Mesenchymal stem cell (in vitro differentiated cells and primary cell): ENCODE data around the gene CDH4.

ENCODE experiments used
- DNase-seq: peaks from one replicate; pipeline ENCODE4 v3.0.0-alpha.2; 2013
- H2AFZ ChIP-seq: one replicate; pipeline ENCODE4 v1.6.1; 2013; ENCODE audit warnings: low read depth, mild to moderate bottlenecking, control low read depth, inconsistent platforms, low read length, moderate library complexity
- H2AK5ac ChIP-seq: 2 replicates; pipeline ENCODE4 v1.6.1; 2013; ENCODE audit warnings: low read length, moderate library complexity, mild to moderate bottlenecking, inconsistent platforms; ENCODE audit not compliant: severe bottlenecking
- H2BK120ac ChIP-seq: one replicate; pipeline ENCODE4 v1.6.1; 2013; ENCODE audit warnings: low read depth, mild to moderate bottlenecking, inconsistent platforms, low read length, moderate library complexity
- H2BK12ac ChIP-seq, 2 experiments: one replicate each; pipeline ENCODE4 v1.6.1; 2013; ENCODE audit warnings: inconsistent platforms in 2 of 2, low read length in 2 of 2, mild to moderate bottlenecking in 2 of 2, moderate library complexity in 2 of 2, control low read depth in 1 of 2
- H2BK15ac ChIP-seq: one replicate; pipeline ENCODE4 v1.6.1; 2013; ENCODE audit warnings: mild to moderate bottlenecking, low read depth, inconsistent platforms; ENCODE audit not compliant: poor library complexity, severe bottlenecking
- H2BK5ac ChIP-seq: 2 replicates; pipeline ENCODE4 v1.6.1; 2013; ENCODE audit warnings: low read depth, mild to moderate bottlenecking, low read length, control low read depth, inconsistent platforms; ENCODE audit not compliant: poor library complexity, severe bottlenecking
- H3K14ac ChIP-seq, 2 experiments: one replicate each; pipeline ENCODE4 v1.6.1; 2013; ENCODE audit warnings: inconsistent platforms in 2 of 2, low read length in 2 of 2, control low read depth in 1 of 2, mild to moderate bottlenecking in 1 of 2, moderate library complexity in 1 of 2
- H3K18ac ChIP-seq, 2 experiments: one replicate each; pipeline ENCODE4 v1.6.1; 2013; ENCODE audit warnings: inconsistent platforms in 2 of 2, low read length in 2 of 2, control low read depth in 1 of 2, low read depth in 1 of 2, mild to moderate bottlenecking in 1 of 2
- H3K23ac ChIP-seq, 2 experiments: one replicate each; pipeline ENCODE4 v1.6.1; 2013; ENCODE audit warnings: inconsistent platforms in 2 of 2, low read length in 2 of 2, mild to moderate bottlenecking in 2 of 2, moderate library complexity in 2 of 2, control low read depth in 1 of 2
- H3K27ac ChIP-seq: 2 replicates; pipeline ENCODE4 v1.5.1; 2013; ENCODE audit warnings: mild to moderate bottlenecking, moderate library complexity, low read length, control low read depth, inconsistent platforms; ENCODE audit not compliant: poor library complexity, severe bottlenecking
- H3K27me3 ChIP-seq, 2 experiments: 2 replicates each; pipeline versions ENCODE4 v1.6.1 to v1.7.0; 2013; ENCODE audit warnings: low read length in 2 of 2, mild to moderate bottlenecking in 2 of 2, moderate library complexity in 2 of 2, control low read depth in 1 of 2, inconsistent platforms in 1 of 2; ENCODE audit not compliant: control insufficient read depth in 1 of 2, insufficient read depth in 1 of 2
- H3K36me3 ChIP-seq, 2 experiments: 2 replicates each; pipeline versions ENCODE4 v1.6.1 to v1.7.0; 2013; ENCODE audit warnings: low read length in 2 of 2, control low read depth in 1 of 2, inconsistent platforms in 1 of 2, low read depth in 1 of 2, mild to moderate bottlenecking in 1 of 2; ENCODE audit not compliant: insufficient read depth in 2 of 2, control insufficient read depth in 1 of 2
- H3K4ac ChIP-seq, 2 experiments: one replicate each; pipeline ENCODE4 v1.6.1; 2013; ENCODE audit warnings: inconsistent platforms in 2 of 2, low read length in 2 of 2, mild to moderate bottlenecking in 2 of 2, moderate library complexity in 2 of 2, control low read depth in 1 of 2, low read depth in 1 of 2
- H3K4me1 ChIP-seq: 2 replicates; pipeline ENCODE4 v1.6.1; 2013; ENCODE audit warnings: low read depth, low read length, control low read depth; ENCODE audit not compliant: control insufficient read depth, insufficient read depth
- H3K4me2 ChIP-seq: 2 replicates; pipeline ENCODE4 v1.6.1; 2013; ENCODE audit warnings: low read length, mild to moderate bottlenecking, inconsistent platforms; ENCODE audit not compliant: poor library complexity, severe bottlenecking
- H3K4me3 ChIP-seq, 2 experiments: 2 replicates each; pipeline versions ENCODE4 v1.5.1 to v1.7.0; 2013; ENCODE audit warnings: low read length in 2 of 2, mild to moderate bottlenecking in 2 of 2, control low read depth in 1 of 2, low read depth in 1 of 2; ENCODE audit not compliant: insufficient read depth in 1 of 2
- H3K79me1 ChIP-seq: replicated peaks from 2 replicates; pipeline ENCODE4 v1.6.1; 2013; ENCODE audit warnings: mild to moderate bottlenecking, control low read depth, low read length, inconsistent platforms; ENCODE audit not compliant: poor library complexity, severe bottlenecking
- H3K9ac ChIP-seq: 2 replicates; pipeline ENCODE4 v1.7.0; 2013; ENCODE audit warnings: mild to moderate bottlenecking, low read length, moderate library complexity
- H3K9me3 ChIP-seq: 2 replicates; pipeline ENCODE4 v1.7.0; 2013; ENCODE audit warnings: mild to moderate bottlenecking, low read length; ENCODE audit not compliant: control insufficient read depth
- H4K8ac ChIP-seq: one replicate; pipeline ENCODE4 v1.6.1; 2013; ENCODE audit warnings: inconsistent platforms, mild to moderate bottlenecking, low read length, moderate library complexity
- H4K91ac ChIP-seq: one replicate; pipeline ENCODE4 v1.6.1; 2013; ENCODE audit warnings: mild to moderate bottlenecking, low read length, inconsistent platforms
- WGBS: methylation state at CpG from one replicate; pipeline ENCODE4 v1.1.7; 2013; ENCODE audit warnings: mixed read lengths; 5-methylcytosine and 5-hydroxymethylcytosine counted together

Gene CDH4

DNA sequence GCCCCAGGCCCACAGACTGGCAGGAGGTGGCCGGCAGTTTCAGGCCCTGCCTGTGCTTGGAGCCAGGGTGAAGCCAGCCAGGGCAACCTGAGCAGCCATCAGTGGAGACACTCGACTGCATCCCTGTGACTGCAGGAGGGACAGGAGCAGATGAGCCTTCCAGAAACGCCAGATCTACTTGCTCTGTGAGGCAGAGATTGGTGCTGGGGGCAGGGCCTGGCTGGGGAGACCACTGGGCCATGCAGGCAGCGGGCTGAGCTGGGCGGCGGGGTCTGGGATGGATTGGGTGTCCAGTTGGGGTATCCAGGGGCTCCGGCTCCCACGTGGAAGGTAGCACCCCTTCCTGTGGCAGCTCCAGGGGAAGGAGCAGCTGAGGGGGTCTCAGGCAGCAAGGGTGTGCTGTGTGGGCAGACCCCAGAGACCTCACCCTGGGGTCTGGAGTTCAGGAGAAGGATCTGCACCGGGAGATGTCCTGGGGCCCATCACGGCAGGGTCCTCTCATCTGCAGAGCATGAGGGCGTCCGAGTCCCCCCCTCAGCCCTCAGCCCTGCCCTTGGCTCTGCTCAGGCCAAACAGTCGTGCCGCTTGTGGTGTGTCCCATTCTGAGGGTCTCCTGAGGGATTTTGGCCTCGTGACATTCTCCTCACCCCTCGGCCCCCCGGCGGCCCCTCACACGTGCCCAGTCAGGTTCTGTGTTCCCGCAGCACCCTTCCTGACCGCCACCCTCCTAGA is 478.7 kb downstream of the CDH4 start:
- H3K23ac ChIP-seq: no peak overlapping the region
- no peak overlapping the region for H3K9ac ChIP-seq
- no peak overlapping the region for H2BK5ac ChIP-seq
- H3K4ac ChIP-seq: no peak overlapping the region
- H3K36me3 ChIP-seq: no peaks in the 10 kb centered on the region
- H4K91ac ChIP-seq: no peak overlapping the region
- no peak for DNase-seq
- 85% methylated on average over 21 of the region's 21 CpGs for WGBS
- no peak overlapping the region for H2BK120ac ChIP-seq
- peak overlapping the region; percentile 41 for H2BK15ac ChIP-seq
- no peak overlapping the region for H3K18ac ChIP-seq
- H3K79me1 ChIP-seq: no peaks in the 10 kb centered on the region
- no peak overlapping the region for H4K8ac ChIP-seq
- H3K14ac ChIP-seq: no peak overlapping the region
- no peak overlapping the region for H2BK12ac ChIP-seq
- peaks cover 13% of the 10 kb centered on the region for H3K4me1 ChIP-seq
- no peak overlapping the region for H3K4me3 ChIP-seq
- H3K9me3 ChIP-seq: no peaks in the 10 kb centered on the region
- H3K4me2 ChIP-seq: no peak overlapping the region
- H2AFZ ChIP-seq: no peak overlapping the region
- H3K27ac ChIP-seq: no peak overlapping the region
- peaks cover 26 to 35% of the 10 kb centered on the region in 2 experiments for H3K27me3 ChIP-seq
- H2AK5ac ChIP-seq: no peak overlapping the region

DNA sequence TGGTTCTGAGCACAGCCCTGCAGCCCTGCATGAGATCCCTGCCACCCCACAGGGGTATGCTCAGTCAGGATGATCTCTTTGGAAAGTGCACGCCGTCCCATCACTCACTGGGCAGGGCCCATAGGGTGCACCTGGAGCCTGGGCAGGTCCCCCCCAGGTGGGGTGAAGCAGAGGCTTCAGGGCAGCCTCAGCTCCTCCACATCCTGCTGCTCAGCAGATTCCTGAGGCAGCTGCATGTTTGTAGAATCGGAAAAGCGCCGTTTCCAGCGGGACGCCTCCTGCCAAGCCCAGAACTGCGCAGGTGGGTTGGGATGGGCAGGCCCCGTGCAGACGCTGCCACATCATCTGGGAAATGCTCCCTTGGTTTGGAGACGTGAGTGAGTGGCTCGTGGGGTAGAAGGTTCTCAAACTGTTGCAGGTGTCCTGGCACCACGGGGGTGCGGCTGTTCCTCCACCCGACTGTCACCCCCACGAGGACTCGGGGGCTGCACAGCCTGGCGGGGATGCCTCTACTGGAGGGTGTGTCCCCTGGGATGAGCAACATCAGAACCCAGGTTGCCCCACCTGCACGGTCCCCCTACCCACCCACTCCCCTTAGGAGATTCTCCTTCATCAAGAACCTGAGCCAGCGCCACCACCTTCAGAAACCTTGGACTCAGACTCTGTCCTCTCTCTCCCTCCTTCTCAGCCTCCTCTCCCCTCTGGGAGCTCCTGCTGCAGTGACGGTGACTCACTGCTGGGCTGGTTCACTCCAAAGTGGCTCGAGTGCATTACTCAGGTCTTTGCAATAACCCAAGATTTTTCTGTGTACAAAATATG is 479.5 kb downstream of the CDH4 start:
- Histone ChIP-seq H2BK12ac (no peak overlapping the region), H3K9ac (no peak overlapping the region), H3K18ac (no peak overlapping the region), H3K79me1 (no peaks in the 10 kb centered on the region), H3K14ac (no peak overlapping the region), H3K4me1 (peaks cover 13% of the 10 kb centered on the region), H3K9me3 (no peaks in the 10 kb centered on the region), H3K36me3 (no peaks in the 10 kb centered on the region), H3K27ac (no peak overlapping the region), H2AFZ (no peak overlapping the region), H2BK5ac (no peak overlapping the region), H2BK120ac (no peak overlapping the region), H2BK15ac (no peak overlapping the region), H2AK5ac (no peak overlapping the region), H3K23ac (no peak overlapping the region), H4K8ac (no peak overlapping the region), H3K4me2 (no peak overlapping the region), H3K4me3 (no peak overlapping the region), H4K91ac (no peak overlapping the region), H3K27me3 (peaks cover 30 to 41% of the 10 kb centered on the region in 2 experiments), H3K4ac (no peak overlapping the region)
- WGBS: 84% methylated on average over 22 of the region's 22 CpGs
- peak; percentile 63 for DNase-seq

DNA sequence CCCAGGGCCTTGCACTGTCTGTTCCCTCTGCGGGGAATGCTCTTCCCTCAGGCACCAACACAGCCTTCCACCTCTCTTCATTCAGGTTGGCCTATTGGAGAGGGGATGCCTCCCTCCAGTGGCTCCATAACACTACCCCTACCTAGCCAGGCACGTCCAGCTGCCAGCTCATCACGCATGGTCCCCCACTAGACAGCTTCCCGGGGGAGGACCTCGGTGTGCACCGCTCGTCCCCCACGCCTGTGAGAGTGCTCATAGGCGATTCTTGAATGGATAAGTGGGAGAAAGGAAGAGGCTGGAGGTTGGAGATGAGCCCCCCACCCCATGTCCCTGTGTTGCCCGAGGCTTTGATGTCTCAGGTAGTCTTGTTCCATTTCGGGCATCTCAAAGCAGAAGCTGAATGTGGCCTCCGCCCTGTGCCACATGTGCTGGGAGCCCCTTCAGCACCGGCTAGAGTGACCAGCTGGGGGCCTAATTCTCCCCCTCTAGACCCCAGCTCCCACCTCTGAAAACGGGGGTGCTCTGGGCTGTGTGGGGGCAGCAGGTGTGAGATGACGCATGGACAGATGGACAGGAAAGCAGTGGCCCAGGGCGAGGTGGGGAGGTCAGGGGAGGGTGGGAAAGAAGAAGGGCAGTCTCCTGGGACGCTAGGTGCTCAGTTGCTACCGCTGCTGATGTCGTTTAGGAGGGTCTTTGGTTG is 480.6 kb downstream of the CDH4 start:
- H2AK5ac ChIP-seq: no peak overlapping the region
- H4K8ac ChIP-seq: no peak overlapping the region
- peak overlapping the region in 1 of 2 experiments; percentile 2 for H3K14ac ChIP-seq
- H3K9ac ChIP-seq: no peak overlapping the region
- H3K27ac ChIP-seq: no peak overlapping the region
- H3K23ac ChIP-seq: no peak overlapping the region
- no peak overlapping the region for H3K18ac ChIP-seq
- H3K4ac ChIP-seq: no peak overlapping the region
- DNase-seq: no peak
- H3K27me3 ChIP-seq: peaks cover 30 to 41% of the 10 kb centered on the region in 2 experiments
- H3K4me1 ChIP-seq: peaks cover 13% of the 10 kb centered on the region
- no peak overlapping the region for H3K4me2 ChIP-seq
- 92% methylated on average over 18 of the region's 19 CpGs for WGBS
- no peak overlapping the region for H2BK12ac ChIP-seq
- H3K79me1 ChIP-seq: no peaks in the 10 kb centered on the region
- no peak overlapping the region for H2BK15ac ChIP-seq
- H3K36me3 ChIP-seq: no peaks in the 10 kb centered on the region
- no peak overlapping the region for H2BK120ac ChIP-seq
- H4K91ac ChIP-seq: no peak overlapping the region
- no peaks in the 10 kb centered on the region for H3K9me3 ChIP-seq
- no peak overlapping the region for H2AFZ ChIP-seq
- H2BK5ac ChIP-seq: no peak overlapping the region
- H3K4me3 ChIP-seq: no peak overlapping the region

DNA sequence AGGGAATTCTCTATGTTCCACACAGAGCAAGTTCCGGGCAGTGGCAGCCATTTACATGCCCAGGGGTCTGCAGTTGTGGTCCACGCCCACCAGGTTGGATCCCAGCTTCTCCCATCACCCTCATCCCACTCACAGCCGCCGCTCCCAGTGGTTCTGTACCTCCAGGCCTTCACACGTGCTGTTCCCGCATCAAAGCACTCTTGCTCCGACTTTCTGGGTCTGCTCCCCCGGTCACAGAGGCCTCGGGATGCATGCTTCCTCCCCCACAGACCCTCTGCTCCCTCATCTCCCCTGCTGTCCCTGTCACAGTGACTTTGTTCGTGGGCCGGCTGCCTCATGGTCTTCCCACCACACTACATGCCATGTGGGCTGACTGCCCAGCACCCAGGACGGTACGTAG is 481.2 kb downstream of the CDH4 start:
- Histone ChIP-seq H3K18ac (no peak overlapping the region), H3K9me3 (no peaks in the 10 kb centered on the region), H3K9ac (no peak overlapping the region), H2BK120ac (no peak overlapping the region), H4K8ac (no peak overlapping the region), H2AK5ac (no peak overlapping the region), H2AFZ (no peak overlapping the region), H3K4me3 (peak overlapping the region in 1 of 2 experiments; percentile 29), H3K79me1 (no peaks in the 10 kb centered on the region), H3K23ac (no peak overlapping the region), H4K91ac (no peak overlapping the region), H3K4ac (no peak overlapping the region), H3K4me2 (no peak overlapping the region), H3K27ac (no peak overlapping the region), H2BK12ac (no peak overlapping the region), H3K4me1 (peaks cover 13% of the 10 kb centered on the region), H3K36me3 (no peaks in the 10 kb centered on the region), H3K27me3 (peaks cover 30 to 41% of the 10 kb centered on the region in 2 experiments), H2BK15ac (no peak overlapping the region), H3K14ac (no peak overlapping the region), H2BK5ac (no peak overlapping the region)
- no peak for DNase-seq
- WGBS: 90% methylated on average over 11 of the region's 13 CpGs
